Neural progenitor cell (in vitro differentiated cells): Measurements from ENCODE around the gene ASNSD1.

Source experiments
- EZH2phosphoT487 ChIP-seq: fragments of 200-600 bp; sonication (generic); IDR thresholded peaks from 2 replicates; pipeline ENCODE4 v1.6.1; 2017; ENCODE audit warnings: antibody characterized with exemption
- TF ChIP-seq, protein P1 (sequence below): fragments of 200-600 bp; sonication (generic); IDR thresholded peaks from 2 replicates; pipeline ENCODE4 v1.5.1; 2017; ENCODE audit warnings: antibody characterized with exemption, mild to moderate bottlenecking

DNA sequence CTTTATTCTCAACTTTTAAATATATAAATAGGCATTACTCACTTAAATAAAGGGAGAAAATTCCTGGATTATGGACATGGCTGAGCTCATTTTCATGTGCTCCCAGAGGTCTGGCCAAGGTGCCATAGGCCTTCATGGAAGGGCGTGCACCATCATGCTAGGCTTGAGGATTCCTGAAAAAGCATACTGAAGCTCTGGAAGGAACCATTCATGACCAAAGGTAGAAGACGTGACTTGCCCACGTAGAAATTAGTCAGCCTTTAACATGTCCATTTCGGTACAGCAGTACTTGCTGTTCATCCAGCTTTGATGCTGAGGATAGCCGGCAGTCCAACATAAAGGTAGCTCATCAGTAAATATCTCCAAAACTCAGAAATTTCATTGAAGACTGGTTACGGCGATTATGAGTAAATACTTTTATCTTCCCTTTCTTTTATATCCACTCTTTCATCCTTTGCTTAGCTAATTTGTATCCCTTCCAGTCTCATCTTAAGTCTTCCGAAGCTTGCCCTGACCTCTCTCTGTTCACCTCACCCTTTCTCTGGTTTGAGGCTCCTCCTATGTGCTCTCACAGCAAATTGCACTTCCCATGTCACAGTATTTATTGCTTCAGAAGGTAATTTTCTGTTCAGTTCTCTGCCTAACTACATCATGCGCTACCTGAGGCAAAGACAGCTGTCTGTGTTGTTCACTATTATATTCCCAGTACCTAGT, 32.3 kb upstream of the ASNSD1 start:
- TF ChIP-seq EZH2phosphoT487: no peak
- TF ChIP-seq, protein P1, sequence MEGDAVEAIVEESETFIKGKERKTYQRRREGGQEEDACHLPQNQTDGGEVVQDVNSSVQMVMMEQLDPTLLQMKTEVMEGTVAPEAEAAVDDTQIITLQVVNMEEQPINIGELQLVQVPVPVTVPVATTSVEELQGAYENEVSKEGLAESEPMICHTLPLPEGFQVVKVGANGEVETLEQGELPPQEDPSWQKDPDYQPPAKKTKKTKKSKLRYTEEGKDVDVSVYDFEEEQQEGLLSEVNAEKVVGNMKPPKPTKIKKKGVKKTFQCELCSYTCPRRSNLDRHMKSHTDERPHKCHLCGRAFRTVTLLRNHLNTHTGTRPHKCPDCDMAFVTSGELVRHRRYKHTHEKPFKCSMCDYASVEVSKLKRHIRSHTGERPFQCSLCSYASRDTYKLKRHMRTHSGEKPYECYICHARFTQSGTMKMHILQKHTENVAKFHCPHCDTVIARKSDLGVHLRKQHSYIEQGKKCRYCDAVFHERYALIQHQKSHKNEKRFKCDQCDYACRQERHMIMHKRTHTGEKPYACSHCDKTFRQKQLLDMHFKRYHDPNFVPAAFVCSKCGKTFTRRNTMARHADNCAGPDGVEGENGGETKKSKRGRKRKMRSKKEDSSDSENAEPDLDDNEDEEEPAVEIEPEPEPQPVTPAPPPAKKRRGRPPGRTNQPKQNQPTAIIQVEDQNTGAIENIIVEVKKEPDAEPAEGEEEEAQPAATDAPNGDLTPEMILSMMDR: peak; percentile 12
